GM21515 (cell line): ENCODE measurements around the gene RAB14.
"Not testable (repeated sequence)": the region's sequence is repeated elsewhere in the genome, so short reads cannot be mapped to it uniquely, and the experiment has no call there.

Experiments used
- ATAC-seq: cut with Tn5 transposase; IDR thresholded peaks from one replicate; pipeline ENCODE4 v1.9.1; 2021; ENCODE audit not compliant: unreplicated experiment

The RAB14 gene

DNA sequence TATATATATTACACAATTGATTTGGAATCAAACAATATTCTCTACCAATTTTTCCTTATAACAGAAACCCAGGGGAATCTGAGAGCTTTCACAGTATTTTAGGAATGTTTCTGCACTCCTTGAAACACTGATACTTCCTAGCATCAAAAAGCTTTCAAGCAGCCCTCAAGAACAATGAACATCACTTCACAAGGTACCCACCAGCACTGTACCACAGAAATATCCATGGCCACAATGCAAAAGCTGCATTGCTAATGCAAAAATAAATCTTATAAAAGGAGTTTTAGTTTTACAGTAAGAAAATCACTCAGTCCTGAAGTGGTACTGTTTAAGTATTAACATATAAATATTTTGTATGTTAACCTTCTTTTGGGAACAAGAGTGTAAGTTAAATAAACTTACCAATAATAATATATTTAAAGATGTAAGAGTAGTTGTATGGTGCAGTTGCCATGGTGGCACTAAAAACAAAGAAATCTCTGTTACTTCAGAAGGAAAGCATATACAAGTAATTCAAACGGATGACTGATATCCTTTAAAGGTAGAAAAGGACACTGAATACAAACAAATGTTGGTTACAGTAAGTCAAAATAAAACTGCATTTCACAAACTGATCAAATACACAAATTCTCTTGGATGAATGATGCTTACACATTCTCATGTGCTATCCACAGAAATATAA is 8.6 kb downstream of the RAB14 start:
- no peak for ATAC-seq

DNA sequence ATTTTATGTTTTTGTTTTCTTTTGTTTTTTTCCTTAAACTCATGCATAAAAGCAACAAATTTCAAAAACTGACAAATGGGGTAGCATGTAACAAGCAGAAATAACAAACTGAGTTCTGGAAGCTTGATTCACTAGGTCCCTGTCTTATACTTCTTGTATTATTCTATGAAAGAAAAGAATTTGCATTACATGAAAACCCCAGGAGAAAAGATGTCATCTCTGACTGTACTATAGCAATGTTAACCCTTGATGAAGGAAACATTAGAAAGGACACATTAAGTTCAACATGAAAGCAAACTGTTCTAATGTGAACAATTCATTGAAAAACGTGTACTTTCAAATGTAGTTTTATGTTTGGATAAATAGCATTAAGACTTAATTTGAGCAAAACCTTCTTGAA is 9.2 kb downstream of the RAB14 start:
- no peak for ATAC-seq

DNA sequence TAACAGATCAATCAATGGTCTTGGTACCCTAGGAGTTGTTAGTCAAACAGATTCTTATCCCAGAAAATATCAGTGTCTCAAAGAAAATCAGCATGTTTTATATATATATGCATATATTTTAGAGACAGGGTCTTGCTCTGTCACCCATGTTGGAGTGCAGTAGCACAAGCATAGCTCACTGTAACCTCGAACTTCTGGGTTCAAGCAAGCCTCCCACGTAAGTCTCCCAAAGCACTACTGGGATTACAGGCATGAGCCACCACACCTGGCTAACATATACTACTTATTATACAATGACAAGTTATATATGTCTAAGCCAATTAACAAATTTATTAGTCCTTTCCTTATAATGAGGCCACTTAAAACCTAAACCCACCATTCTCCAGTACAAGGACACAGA is 10.4 kb downstream of the RAB14 start:
- no peak for ATAC-seq

DNA sequence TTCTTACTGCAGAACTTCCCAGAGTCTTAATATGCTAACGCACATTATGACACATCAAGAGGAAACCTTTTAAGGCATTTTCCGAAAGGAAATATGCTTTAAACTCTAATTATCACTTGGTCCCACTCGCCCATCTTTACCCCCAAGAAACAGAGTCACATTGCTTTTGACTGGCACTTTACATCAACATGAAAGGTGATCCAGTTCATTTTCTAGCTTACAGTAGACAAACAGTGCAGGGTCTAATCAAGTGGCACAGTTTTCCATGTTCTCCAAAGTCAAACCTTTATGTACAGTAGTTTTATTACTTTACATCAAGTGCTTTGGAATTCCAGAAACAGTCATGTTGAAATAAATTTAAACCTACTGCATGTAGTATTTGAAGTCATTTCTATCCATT is 12.0 kb downstream of the RAB14 start:
- no peak for ATAC-seq

DNA sequence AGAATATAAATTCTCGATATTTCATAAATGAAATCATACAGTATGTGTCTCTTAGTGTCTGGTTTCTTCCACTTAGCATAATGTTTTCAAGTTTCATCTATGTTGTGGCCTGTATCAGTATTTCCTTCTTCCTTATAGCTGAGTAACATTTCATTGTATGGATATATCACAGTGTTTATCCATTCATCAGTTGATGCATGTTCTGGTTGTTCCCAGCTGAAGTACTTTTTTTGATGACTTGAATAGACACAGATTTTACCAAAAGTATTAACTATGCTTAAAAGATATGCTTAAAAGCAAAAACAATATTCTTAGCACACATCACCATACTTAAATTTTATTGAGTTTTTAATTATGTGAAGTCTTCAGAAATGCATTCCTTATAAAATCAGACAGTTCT is 12.7 kb downstream of the RAB14 start:
- no peak for ATAC-seq

DNA sequence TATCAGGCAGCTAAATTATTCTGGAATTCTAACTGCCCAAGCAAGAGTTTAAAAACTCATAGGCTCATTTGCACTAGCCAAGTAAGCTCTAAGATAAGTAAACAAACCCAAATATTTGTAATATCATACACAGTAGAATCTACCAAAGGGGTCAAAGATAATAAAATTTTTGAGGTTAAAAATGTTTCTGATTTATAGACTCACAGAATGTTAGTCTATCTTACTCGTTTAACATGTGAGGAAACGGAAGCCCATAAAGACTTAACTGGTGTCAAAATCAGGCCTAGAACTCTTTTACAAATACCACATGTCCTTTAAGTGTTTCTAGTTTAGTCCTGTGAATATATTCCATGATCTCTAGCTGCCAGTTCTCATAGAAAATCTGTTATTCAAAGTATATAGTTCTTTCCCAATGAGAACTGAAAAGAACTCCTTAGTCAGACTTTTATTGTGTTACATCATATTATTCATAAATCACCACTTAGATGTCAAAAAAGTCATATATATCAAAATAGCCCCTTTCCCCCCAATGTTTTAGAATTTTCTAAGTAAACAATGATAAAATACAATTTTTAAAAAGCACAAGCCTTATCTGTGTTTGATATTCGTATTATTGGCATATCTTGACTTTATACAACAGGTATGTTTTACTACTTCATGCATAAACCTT is 13.9 kb downstream of the RAB14 start:
- no peak for ATAC-seq

DNA sequence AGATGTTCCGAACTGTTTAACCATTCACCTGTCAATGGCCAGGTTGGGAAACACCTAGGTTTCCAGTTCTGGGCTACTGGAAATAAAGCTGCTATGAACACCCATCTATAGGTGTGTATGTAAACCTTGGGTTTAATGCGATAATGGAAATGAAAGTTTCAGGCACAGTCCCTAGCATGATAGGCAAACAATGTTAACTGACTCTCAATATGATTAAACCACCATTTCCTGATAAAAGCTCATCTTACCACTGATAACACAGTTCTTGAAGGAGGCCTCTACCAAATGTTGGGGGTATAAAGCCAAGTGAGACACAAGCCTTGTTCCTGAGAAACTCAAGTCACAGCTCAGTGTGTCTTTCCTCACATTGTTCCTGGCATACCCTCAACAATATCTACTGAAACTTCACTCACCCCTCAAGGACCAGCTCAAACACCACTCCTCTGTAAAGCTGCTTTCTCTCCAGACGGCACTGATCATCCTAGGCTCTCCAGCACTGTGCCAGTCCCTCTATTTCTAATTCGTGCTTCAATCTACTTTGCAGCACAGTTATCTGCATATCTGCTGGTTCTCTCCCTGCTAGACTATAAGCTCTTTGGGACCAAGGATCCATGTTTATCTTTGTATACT is 15.8 kb downstream of the RAB14 start:
- ATAC-seq, result no peak

DNA sequence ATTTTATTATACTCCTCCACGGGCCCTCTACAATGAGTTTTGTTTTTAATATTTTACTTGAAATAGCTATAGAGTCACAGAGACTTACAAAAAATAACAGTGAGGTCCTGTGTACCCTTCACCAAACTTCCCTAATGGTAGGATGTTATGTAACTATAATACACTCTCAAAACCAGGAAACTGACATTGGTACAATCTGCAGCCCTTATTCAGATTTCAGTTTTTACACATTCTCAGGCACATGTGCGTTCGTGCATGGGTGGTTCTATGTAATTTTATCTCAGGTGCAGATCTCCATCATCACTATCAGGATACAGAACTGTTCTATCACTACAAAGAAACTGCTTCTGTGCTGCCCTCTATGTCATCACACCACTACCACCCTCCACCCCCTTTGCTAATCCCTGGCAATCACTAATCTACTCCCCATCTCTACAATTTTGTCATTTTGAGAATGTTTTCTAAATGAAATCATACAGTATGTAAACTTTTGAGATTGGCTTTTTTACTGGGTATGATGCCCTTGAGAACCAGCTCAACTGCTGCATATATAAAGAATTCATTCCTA is 16.4 kb downstream of the RAB14 start:
- ATAC-seq, result no peak

DNA sequence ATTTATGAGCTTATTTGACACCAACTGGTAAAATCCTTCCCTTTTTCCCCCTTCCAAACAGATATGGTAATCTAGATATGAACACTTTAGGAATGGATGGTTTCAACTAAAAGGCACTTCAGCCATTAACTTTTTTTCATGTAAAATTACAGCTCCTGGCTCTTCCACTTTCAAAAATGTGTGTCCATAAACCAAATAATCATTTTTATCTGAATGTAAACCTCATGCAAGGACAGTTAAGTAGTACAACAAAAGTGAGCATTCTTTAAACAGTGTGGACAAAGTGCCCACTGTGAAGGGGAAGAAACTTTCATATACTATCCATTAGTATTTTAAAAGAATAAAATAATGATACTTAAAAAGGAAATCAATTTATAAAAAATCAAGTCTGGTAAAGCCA is 17.2 kb downstream of the RAB14 start:
- ATAC-seq, result no peak

DNA sequence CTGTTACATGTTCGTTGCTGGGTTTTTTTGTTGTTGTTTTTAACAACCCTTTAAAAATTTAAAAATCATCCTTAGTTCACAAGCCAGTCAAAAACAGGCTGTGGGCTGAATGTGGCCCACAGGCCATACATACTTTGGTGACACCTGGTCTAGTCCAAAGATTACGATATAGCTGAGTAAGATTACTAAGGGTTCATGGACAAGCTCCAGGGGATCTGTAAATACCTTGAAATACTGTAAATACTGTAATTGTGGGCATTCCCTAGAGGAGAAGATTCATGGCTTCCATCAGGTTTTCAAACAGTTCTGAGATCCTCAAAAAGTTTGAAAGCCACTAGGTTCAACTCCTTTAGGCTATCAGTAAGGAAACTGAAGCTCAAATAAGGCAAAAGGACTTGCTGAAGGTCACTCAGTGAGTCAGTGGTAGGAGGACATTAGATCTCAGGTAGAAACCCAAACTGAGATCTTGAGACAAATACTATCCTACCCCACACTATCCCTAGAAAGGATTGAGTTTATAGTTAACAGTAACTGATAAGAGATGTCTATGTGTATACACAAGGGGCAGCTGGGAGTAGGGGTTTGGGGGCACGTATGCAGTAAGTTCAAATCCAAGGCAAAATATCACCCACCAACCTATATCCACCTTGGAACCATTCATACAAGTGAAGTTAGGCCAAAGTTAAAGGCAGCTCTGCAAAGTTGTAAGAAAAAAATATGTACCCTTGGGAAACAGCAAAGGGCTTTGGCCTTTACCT is 17.8 kb downstream of the RAB14 start:
- ATAC-seq, result no peak

DNA sequence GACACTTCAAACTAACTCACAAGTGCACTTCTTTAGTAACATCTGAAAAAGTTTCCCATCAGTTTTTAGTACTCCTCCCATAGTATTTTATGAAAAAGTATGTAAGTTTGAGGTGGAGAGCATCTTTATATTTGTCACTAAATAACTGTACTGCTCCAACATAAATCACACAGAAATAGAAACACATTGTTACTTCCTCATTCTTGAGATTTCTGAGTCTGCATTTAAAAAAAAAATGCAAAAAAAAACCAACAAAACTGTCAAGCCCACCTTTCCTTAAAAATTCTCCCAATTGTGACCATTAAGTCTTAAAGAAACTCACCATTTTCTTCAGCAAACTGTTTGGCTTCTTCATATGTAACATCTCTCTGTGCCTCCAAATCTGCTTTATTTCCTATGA is 18.7 kb downstream of the RAB14 start:
- ATAC-seq, result no peak

DNA sequence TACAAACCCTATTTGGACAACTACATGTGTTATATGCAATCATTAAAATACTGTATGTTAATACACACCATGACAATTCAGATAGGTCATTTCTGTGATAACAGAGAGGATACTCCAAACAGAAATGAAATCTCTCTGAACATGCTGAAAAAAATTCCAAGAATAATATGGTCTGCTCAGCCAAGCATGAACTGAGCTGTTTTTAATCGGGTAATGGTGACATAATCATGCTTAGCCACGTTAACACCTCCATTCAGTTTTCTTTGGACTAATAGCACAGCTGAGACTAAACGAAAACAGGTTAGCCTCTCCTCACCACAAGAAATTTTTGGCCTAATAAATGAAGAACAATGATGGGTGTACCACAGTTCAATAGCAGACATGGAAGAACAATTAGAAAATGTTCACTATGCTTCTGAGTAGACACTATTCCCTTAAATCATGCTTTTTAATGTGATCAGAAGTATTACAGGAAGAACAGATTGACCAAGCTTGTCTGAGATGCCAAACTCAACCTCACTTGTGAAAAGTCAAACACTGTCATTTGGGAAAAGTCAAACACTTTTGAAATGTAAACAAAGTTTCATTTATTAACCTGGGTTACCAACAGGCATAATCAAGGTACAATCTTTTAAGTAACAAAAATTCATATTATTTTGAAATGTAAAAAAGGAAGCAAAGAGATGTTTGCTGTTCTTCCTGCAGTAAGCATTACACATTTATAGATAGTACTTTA is 19.4 kb downstream of the RAB14 start:
- no peak for ATAC-seq

DNA sequence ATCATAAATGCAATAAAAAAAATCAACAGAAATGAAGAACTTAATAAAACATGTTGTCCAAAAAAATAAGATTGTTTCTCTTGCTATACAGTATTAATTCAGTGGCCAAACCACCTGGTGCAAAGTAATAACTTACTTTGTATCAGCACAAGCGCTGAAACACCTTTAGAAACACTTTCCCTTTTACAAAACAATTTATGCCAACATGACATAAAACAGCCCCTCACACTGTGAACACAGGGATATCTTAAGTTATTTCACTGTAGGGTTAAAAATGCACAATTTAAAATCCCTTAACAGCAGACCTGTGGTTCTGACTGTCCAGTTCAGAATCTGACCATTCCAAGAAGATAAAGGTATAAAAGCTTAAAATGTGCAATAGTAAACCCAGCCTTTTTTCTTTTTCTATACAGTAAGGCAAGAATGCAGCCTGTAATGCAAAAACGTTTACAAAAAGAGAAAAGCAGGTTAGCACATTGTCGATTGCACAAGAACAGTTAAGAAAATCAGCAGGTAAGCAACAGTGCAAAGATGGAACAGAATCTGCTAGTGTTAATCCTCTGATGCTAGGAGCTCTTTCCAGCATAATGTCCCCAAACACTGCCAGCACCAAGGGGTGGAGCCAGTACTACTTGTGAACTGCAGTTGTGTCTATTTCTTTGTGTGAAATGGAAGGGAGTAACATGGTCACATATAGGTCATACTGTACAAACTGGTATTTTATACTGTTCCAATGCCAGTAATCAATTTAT is 21.6 kb downstream of the RAB14 start:
- no peak for ATAC-seq

DNA sequence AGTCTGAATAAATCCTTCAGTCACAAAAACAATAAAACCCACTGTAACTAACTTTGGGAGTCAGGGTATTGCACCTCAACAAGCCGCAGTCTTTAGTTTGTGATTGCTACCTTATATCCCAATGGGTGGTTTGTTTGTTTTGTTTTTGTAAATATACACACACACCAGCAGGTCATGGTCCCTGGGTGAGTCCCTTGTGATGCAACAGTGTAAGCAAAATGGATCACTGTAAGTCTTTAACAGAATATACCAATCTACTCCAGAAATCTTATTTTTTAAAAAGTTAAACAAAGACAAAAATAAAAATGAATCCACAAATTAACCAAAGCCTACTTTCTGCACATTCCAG is 22.3 kb downstream of the RAB14 start:
- ATAC-seq, result not testable (repeated sequence)

DNA sequence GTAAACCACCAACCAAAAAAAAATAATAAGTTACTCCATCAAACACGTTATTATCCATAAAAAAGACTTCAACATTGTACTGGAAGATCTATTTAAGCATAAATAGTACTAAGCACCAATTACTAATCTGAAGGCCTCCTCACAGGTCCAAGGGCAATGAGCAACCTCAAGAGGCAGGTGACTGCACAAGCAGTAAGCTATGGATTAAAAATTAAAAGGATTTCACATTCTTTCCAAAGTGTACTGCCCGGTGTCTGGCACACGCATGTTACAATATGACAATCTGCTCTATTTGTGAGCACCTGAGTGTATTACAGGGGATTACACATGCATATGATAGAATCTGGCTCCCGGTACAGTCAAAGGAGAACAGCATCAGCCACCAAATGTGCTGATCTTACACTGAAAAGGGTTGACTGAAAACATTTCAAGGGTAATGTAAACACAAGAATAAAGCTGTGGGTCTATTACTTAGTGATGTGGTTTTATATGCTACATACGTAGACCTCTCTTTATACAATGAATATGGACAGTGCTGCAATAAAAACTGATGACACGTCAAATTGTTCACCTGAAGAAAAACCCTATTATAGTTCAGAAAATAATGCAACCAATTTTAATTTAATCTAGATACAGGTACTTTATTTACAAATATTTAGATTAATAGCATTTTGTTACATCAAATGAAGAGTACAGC is 22.8 kb downstream of the RAB14 start:
- no peak for ATAC-seq

DNA sequence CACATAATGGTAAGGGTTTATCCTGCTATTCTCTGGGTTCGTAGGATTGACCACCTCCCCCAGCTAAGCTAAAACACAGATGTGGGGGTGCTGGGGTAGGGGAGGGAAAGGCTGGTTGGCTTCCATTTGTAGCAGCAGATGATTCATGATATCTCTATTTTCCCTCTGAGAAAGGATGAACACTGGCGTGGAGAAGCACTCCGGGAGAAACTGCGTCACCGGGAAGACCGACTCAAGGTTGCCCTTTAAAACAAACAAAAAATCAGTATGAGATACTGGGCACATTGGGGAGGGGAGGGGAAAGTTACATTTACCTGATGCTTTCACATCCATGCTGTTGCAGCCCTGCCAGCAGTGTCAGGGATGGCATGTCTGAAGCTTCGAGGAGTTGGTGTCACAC is 28.2 kb downstream of the RAB14 start:
- ATAC-seq, result no peak

DNA sequence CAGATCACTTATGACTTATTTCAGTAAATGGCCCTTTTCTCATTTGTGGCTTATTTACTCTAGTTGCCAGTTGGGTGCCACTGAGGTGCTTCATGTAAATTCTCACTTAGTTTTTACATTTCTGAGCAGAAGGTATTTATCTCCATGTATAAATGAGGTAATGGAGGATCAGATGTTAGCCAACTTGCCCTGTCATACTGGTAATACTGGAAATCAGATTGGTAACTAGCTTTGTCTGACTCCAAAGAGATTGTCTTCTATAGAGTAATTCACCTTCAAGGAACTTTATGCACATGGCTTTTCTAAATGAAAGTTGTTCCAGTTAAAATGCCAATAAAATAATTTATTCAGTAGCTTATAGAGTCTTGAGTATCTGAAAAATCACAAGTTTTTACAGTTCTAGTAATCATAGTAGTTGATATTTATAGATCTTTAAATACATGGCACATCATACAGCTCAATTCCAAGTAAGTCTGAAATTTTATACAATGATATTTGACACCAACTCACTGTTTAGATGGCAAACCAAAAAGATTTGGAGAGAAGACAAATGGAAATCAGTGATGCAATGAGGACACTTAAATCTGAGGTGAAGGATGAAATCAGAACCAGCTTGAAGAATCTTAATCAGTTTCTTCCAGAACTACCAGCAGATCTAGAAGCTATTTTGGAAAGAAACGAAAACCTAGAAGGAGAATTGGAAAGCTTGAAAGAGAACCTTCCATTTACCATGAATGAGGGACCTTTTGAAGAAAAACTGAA is 28.8 kb downstream of the RAB14 start:
- ATAC-seq, result no peak

DNA sequence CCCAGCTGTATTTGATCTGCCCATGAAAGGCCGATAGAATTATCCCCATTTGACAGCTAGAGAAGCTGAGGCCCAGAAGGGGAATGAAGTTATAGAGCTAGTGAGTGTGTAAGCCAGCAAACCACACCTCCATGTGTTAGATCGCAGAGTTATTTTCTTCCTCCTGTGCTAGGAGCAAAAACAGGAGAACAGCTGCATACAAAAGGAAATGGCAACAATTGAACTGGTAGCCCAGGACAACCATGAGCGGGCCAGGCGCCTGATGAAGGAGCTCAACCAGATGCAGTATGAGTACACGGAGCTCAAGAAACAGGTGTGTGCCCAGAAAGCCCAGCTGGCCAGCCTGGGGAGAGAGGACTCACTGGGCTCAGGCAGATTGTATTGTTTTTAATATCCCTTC is 30.4 kb downstream of the RAB14 start:
- no peak for ATAC-seq

DNA sequence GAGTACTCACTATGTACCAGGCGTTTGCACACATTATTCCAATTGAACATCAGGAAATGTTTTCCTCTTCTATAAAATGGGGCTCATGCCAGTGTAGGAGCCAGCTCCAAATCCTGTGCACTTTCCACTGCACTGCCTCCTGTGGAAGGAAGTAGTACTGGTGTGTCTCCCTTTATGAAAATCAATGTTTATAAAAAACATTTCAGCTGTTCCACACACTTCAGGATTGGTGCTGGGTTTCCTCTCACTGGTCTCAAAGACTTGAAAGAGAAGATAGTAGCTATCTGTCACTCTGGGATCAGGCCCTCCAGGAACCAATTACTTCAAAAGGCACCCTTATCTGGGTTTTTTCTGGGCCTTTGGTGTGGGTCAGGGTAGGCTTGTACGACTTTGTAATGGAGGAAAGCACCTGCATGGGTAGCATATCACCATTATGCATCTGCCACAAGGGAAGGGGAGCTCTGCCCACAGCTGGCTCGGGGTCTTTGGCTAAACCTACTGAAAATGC is 32.5 kb downstream of the RAB14 start:
- ATAC-seq, result no peak
